GM10266 (cell line): ENCODE measurements around the gene DCTN5.
"Not testable (repeated sequence)": the region's sequence is repeated elsewhere in the genome, so short reads cannot be mapped to it uniquely, and the experiment has no call there.

Source experiments
- DNase-seq: peaks from one replicate; pipeline ENCODE4 v3.0.0; 2012; ENCODE audit errors: extremely low spot score
- TF ChIP-seq, protein P1 (sequence below): IDR thresholded peaks from 2 replicates; pipeline ENCODE4 v1.5.1; 2012; ENCODE audit warnings: mild to moderate bottlenecking, low read depth; ENCODE audit not compliant: control insufficient read depth, insufficient read depth; ENCODE audit errors: missing control alignments

DCTN5 gene

GRCh38 chr16:23608194-23608593 lies 33.1 kb upstream of the DCTN5 start:
- TF ChIP-seq, protein P1, sequence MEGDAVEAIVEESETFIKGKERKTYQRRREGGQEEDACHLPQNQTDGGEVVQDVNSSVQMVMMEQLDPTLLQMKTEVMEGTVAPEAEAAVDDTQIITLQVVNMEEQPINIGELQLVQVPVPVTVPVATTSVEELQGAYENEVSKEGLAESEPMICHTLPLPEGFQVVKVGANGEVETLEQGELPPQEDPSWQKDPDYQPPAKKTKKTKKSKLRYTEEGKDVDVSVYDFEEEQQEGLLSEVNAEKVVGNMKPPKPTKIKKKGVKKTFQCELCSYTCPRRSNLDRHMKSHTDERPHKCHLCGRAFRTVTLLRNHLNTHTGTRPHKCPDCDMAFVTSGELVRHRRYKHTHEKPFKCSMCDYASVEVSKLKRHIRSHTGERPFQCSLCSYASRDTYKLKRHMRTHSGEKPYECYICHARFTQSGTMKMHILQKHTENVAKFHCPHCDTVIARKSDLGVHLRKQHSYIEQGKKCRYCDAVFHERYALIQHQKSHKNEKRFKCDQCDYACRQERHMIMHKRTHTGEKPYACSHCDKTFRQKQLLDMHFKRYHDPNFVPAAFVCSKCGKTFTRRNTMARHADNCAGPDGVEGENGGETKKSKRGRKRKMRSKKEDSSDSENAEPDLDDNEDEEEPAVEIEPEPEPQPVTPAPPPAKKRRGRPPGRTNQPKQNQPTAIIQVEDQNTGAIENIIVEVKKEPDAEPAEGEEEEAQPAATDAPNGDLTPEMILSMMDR, result no peak
- no peak for DNase-seq

DNA sequence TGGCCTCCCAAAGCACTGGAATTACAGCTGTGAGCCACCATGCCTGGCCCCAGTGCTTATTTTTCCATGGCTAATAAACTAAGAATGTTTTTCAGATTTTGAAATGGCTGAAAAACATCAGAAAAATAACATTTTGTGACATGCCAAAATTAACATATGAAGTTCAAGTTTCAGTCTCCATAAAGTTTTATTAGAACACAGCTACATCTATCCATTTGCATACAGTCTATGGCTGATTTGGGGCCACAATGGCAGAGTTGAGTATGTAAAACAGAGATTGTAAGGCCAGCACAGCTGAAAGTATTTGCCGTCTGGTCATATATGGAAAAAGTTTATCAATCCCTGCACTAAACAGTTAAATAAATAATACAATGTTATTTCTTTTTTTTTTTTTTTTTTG lies 31.3 kb upstream of the DCTN5 start:
- no peak for DNase-seq
- TF ChIP-seq, protein P1, result no peak

DNA sequence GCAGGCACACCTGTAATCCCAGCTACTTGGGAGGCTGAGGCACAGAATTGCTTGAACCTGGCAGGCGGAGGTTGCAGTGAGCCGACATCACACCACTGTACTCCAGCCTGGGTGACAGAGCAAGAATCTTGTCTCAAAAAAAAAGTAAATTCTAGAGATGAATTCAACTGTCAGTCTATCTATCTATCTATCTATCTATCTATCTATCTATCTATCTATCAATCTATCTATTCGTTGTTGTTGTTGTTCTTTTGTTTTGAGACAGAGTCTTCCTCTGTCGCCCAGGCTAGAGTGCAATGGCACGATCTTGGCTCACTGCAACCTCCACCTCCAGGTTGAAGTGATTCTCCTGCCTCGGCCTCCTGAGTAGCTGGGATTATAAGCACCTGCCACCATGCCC lies 30.4 kb upstream of the DCTN5 start:
- not testable (repeated sequence) for DNase-seq

DNA sequence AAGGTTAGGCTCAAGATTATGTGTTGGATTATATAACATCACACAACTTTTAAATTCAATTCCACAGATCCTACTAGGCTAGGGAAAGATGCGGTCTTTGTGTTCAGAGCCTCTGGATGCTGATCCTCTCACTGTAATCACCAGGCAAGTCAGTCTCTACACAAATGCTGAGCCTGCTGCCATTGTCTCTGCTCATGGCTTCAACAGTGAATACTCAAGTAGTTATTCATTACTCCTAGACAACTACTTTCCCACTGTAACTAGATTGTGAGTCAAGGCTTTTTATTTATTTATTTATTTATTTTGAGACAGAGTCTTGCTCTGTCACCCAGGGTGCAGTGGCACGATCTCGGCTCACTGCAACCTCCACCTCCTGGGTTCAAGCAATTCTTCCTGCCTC lies 29.3 kb upstream of the DCTN5 start:
- TF ChIP-seq, protein P1, result no peak
- DNase-seq, result no peak

DNA sequence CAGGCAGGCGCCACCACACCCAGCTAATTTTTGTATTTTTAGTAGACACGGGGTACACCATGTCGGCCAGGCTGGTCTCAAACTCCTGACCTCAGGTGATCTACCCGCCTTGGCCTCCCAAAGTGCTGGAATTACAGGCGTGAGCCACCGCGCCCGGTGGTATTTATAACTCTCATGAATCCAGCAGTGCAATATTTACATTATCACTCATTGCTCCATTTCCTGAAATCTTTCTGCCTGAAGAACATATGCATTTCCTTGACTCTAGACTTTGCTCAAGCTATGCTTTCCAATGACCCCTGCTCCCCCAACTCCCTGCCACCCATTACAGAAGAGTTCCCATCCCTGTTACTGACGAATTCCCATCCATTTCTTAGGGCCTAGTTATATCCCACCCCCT lies 25.5 kb upstream of the DCTN5 start:
- TF ChIP-seq, protein P1, result no peak
- DNase-seq, result no peak

DNA sequence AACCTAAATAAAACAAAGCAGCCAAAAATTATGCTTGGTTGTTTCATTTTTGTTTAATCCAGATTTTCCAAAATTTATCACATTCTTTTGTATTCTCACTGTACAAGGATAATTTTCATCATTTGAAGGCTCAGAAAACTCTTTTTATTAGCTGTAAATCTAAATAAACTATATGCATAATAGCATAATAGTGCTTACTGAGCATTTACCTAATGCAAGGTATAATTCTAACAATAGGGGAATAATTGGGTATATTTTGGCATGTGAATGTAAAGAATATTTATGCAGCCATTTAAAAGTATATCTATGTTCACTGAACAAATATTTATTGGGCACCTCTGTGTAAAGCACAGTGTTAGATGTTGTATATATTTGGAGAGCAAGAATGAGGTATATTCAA lies 17.2 kb upstream of the DCTN5 start:
- TF ChIP-seq, protein P1, result no peak
- DNase-seq, result no peak

- TF ChIP-seq, protein P1, result no peak
- DNase-seq, result no peak
Measured at GRCh38 chr16:23629516-23629915, 11.8 kb upstream of the DCTN5 start.

- DNase-seq, result not testable (repeated sequence)
Measured at GRCh38 chr16:23631874-23632273, 9.4 kb upstream of the DCTN5 start.

DNA sequence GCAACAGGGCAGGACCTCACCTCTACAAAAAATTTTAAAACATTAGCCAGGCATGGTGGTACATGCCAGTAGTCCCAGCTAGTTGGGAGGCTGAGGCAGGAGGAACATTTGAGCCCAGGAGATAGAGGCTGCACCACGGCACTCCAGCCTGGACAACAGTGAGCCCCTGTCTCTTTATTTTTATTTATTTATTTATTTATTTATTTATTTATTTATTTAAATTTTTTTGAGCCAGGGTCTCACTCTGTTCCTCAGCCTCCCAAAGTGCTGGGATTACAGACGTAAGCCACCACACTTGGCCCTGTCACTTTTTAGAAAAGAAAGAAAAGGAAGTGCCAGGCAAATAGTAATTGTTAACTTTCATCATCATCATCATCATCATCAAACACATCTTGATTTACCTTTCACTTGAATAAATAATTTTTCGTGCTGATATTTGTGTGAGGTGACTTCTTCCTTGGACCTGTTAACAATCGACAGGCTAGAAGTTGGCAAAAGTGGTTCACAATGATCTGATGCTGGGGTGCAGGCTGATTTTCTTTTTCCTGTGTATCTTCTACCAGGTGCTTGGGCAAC lies 6.7 kb upstream of the DCTN5 start:
- TF ChIP-seq, protein P1, result no peak

More for the DNA sequence above, 6.7 kb upstream of the DCTN5 start:
- DNase-seq, result no peak
